ENCODE data around the gene GJA1.
"Not testable (repeated sequence)": the region's sequence is repeated elsewhere in the genome, so short reads cannot be mapped to it uniquely, and the experiment has no call there.

GJA1 gene

GRCh38 chr6:121439926-121440325 lies 4.5 kb downstream of the GJA1 start:
- peaks cover 41% of the 10 kb centered on the region for H3K4me1 Mint-ChIP-seq
- TF ChIP-seq CTCF (IDR thresholded peaks at IDR 0.05; ENCODE audit: unreplicated experiment in 3 of 3) = no peak
- peak overlapping the region in 2 of 3 experiments; percentile 43 to 66 for H3K27ac Mint-ChIP-seq
- peaks cover 6% of the 10 kb centered on the region for H3K27me3 Mint-ChIP-seq (ENCODE audit: low read depth)
- H3K4me3 Mint-ChIP-seq = peak overlapping the region; percentile 67 to 76 (median 72)
- H3K36me3 Mint-ChIP-seq (ENCODE audit: low read depth) = peaks cover 6% of the 10 kb centered on the region
- H3K9me3 Mint-ChIP-seq = no peaks in the 10 kb centered on the region

- no peaks in the 10 kb centered on the region for H3K9me3 Mint-ChIP-seq
- peaks cover 20% of the 10 kb centered on the region for H3K36me3 Mint-ChIP-seq (ENCODE audit: low read depth)
- peak overlapping the region in 2 of 3 experiments; percentile 4 to 14 for H3K27ac Mint-ChIP-seq
- peaks cover 35% of the 10 kb centered on the region for H3K4me1 Mint-ChIP-seq
- no peak for TF ChIP-seq CTCF (IDR thresholded peaks at IDR 0.05; ENCODE audit: unreplicated experiment in 3 of 3)
- H3K4me3 Mint-ChIP-seq = peak overlapping the region; percentile 1 to 62 (median 3)
- H3K27me3 Mint-ChIP-seq (ENCODE audit: low read depth) = peaks cover 6% of the 10 kb centered on the region
These were observed 6.0 kb downstream of the GJA1 start for GRCh38 chr6:121441477-121441876.

GRCh38 chr6:121442576-121442975 lies 7.1 kb downstream of the GJA1 start:
- Mint-ChIP-seq H3K36me3 (ENCODE audit: low read depth) (peaks cover 31% of the 10 kb centered on the region), H3K9me3 (no peaks in the 10 kb centered on the region), H3K27ac (no peak overlapping the region), H3K4me1 (peaks cover 35% of the 10 kb centered on the region), H3K27me3 (ENCODE audit: low read depth) (peaks cover 6% of the 10 kb centered on the region), H3K4me3 (peak overlapping the region in 1 of 3 experiments; percentile 51)
- TF ChIP-seq CTCF (IDR thresholded peaks at IDR 0.05; ENCODE audit: unreplicated experiment in 3 of 3) = no peak

- peaks cover 45% of the 10 kb centered on the region for H3K36me3 Mint-ChIP-seq (ENCODE audit: low read depth)
- peaks cover 6% of the 10 kb centered on the region for H3K27me3 Mint-ChIP-seq (ENCODE audit: low read depth)
- no peaks in the 10 kb centered on the region for H3K9me3 Mint-ChIP-seq
- H3K27ac Mint-ChIP-seq = peak overlapping the region in 2 of 3 experiments; percentile 27 to 47
- H3K4me1 Mint-ChIP-seq = peaks cover 29% of the 10 kb centered on the region
- no peak for TF ChIP-seq CTCF (IDR thresholded peaks at IDR 0.05; ENCODE audit: unreplicated experiment in 3 of 3)
- H3K4me3 Mint-ChIP-seq = peak overlapping the region in 2 of 3 experiments; percentile 4 to 38
These were observed 8.6 kb downstream of the GJA1 start for GRCh38 chr6:121443971-121444541.

- not testable (repeated sequence) for H3K27ac Mint-ChIP-seq; H3K4me3 Mint-ChIP-seq; H3K9me3 Mint-ChIP-seq; H3K27me3 Mint-ChIP-seq (ENCODE audit: low read depth)
- Mint-ChIP-seq H3K36me3 (ENCODE audit: low read depth) (peaks cover 61% of the 10 kb centered on the region), H3K4me1 (peaks cover 20% of the 10 kb centered on the region)
These were observed 11.3 kb downstream of the GJA1 start for GRCh38 chr6:121446705-121447104.

GRCh38 chr6:121447746-121448145 lies 12.3 kb downstream of the GJA1 start:
- not testable (repeated sequence) for H3K27ac Mint-ChIP-seq; H3K27me3 Mint-ChIP-seq (ENCODE audit: low read depth); H3K4me3 Mint-ChIP-seq; H3K9me3 Mint-ChIP-seq
- Mint-ChIP-seq H3K36me3 (ENCODE audit: low read depth) (peaks cover 60% of the 10 kb centered on the region), H3K4me1 (peaks cover 15% of the 10 kb centered on the region)

GRCh38 chr6:121448528-121448927 lies 13.1 kb downstream of the GJA1 start:
- not testable (repeated sequence) for H3K4me1 Mint-ChIP-seq; H3K4me3 Mint-ChIP-seq; H3K27ac Mint-ChIP-seq; H3K27me3 Mint-ChIP-seq (ENCODE audit: low read depth); H3K9me3 Mint-ChIP-seq
- H3K36me3 Mint-ChIP-seq (ENCODE audit: low read depth) = peaks cover 60% of the 10 kb centered on the region
